Kidney glomerular epithelial cell (primary cell): Measurements from ENCODE around the gene IDNK.

ENCODE experiments used
- DNase-seq: peaks from one replicate; lab custom pipeline; 2025; lab: John Stamatoyannopoulos, UW

IDNK gene

GRCh38 chr9:83633676-83634075 lies 10.7 kb downstream of the IDNK start:
- DNase-seq = peak; percentile 55

- no peak for DNase-seq
Observed at GRCh38 chr9:83636813-83637212, 13.9 kb downstream of the IDNK start.

- DNase-seq = no peak
Observed at GRCh38 chr9:83637389-83637788, 14.4 kb downstream of the IDNK start.

- DNase-seq = no peak
Observed at GRCh38 chr9:83639266-83639665, 16.3 kb downstream of the IDNK start.

- no peak for DNase-seq
Observed at GRCh38 chr9:83642793-83643192, 19.9 kb downstream of the IDNK start.

- DNase-seq = no peak
Observed at GRCh38 chr9:83646500-83647239, 23.7 kb downstream of the IDNK start.

GRCh38 chr9:83649080-83649479 lies 26.1 kb downstream of the IDNK start:
- DNase-seq = peak; percentile 55

GRCh38 chr9:83649515-83649914 lies 26.6 kb downstream of the IDNK start:
- no peak for DNase-seq

- no peak for DNase-seq
Observed at GRCh38 chr9:83651558-83651957, 28.6 kb downstream of the IDNK start.

GRCh38 chr9:83652433-83652832 lies 29.5 kb downstream of the IDNK start:
- DNase-seq = no peak

GRCh38 chr9:83655433-83655832 lies 32.5 kb downstream of the IDNK start:
- DNase-seq = no peak

- DNase-seq = no peak
Observed at GRCh38 chr9:83656032-83656680, 33.2 kb downstream of the IDNK start.

- DNase-seq = no peak
Observed at GRCh38 chr9:83656952-83657351, 34.0 kb downstream of the IDNK start.

- no peak for DNase-seq
Observed at GRCh38 chr9:83662933-83663332, 40.0 kb downstream of the IDNK start.

- no peak for DNase-seq
Observed at GRCh38 chr9:83665580-83666200, 42.7 kb downstream of the IDNK start.

GRCh38 chr9:83669067-83669466 lies 46.1 kb downstream of the IDNK start:
- DNase-seq = no peak

- no peak for DNase-seq
Observed at GRCh38 chr9:83670381-83670780, 47.4 kb downstream of the IDNK start.

GRCh38 chr9:83671451-83671850 lies 48.5 kb downstream of the IDNK start:
- no peak for DNase-seq

- DNase-seq = peak; percentile 20
Observed at GRCh38 chr9:83675466-83675865, 52.5 kb downstream of the IDNK start.

- DNase-seq = no peak
Observed at GRCh38 chr9:83677596-83677995, 54.7 kb downstream of the IDNK start.

- DNase-seq = no peak
Observed at GRCh38 chr9:83680233-83680632, 57.3 kb downstream of the IDNK start.

GRCh38 chr9:83681490-83681889 lies 58.5 kb downstream of the IDNK start:
- DNase-seq = no peak

GRCh38 chr9:83688921-83689320 lies 66.0 kb downstream of the IDNK start:
- no peak for DNase-seq
